GM18951 (cell line): Measurements from ENCODE around the gene CAMSAP2.
A peak's percentile ranks its signal among the peaks of the same experiment; 100 is the strongest.

Experiments used
- POLR2A ChIP-seq: IDR thresholded peaks from 4 replicates; pipeline ENCODE4 v1.6.1; 2011; ENCODE audit warnings: mild to moderate bottlenecking; ENCODE audit not compliant: insufficient read length, insufficient read depth; ENCODE audit errors: extremely low read depth
- in situ Hi-C: fragments of 300-500 bp; cut with MboI; formaldehyde crosslinking; loops from one replicate; pipeline ENCODE4 v1.12.0; 2022; ENCODE audit warnings: low sequenced_read_pairs, mixed read lengths, inconsistent platforms; ENCODE audit not compliant: unreplicated experiment

Gene CAMSAP2

GRCh38 chr1:200720199-200720598 is 18.5 kb upstream of the CAMSAP2 start:
- TF ChIP-seq POLR2A, result no peak
- in situ Hi-C loops, result no loop called here

- in situ Hi-C loops, result no loop called here
- no peak for TF ChIP-seq POLR2A
Observed at GRCh38 chr1:200724064-200724463, 14.6 kb upstream of the CAMSAP2 start.

- no peak for TF ChIP-seq POLR2A
- in situ Hi-C loops, result no loop called here
Observed at GRCh38 chr1:200727257-200727656, 11.4 kb upstream of the CAMSAP2 start.

- no peak for TF ChIP-seq POLR2A
- in situ Hi-C loops, result no loop called here
Observed at GRCh38 chr1:200729863-200730262, 8.8 kb upstream of the CAMSAP2 start.

GRCh38 chr1:200731654-200732332 is 6.9 kb upstream of the CAMSAP2 start:
- in situ Hi-C loops, result no loop called here
- TF ChIP-seq POLR2A, result no peak

- no peak for TF ChIP-seq POLR2A
- in situ Hi-C loops, result no loop called here
Observed at GRCh38 chr1:200732438-200732837, 6.3 kb upstream of the CAMSAP2 start.

GRCh38 chr1:200733907-200734306 is 4.8 kb upstream of the CAMSAP2 start:
- in situ Hi-C loops, result no loop called here
- no peak for TF ChIP-seq POLR2A

GRCh38 chr1:200737647-200738291 is 924 bp upstream of the CAMSAP2 start:
- in situ Hi-C loops, result no loop called here
- no peak for TF ChIP-seq POLR2A

- in situ Hi-C loops, result no loop called here
- TF ChIP-seq POLR2A, result peak; percentile 45
Observed at GRCh38 chr1:200738949-200739651, 407 bp downstream of the CAMSAP2 start.

- in situ Hi-C loops, result no loop called here
Observed at GRCh38 chr1:200739702-200740570, 1.2 kb downstream of the CAMSAP2 start.

GRCh38 chr1:200740571-200741208 is 2.0 kb downstream of the CAMSAP2 start:
- no peak for TF ChIP-seq POLR2A
- in situ Hi-C loops, result no loop called here

More at GRCh38 chr1:200739702-200740570, 1.2 kb downstream of the CAMSAP2 start:
- TF ChIP-seq POLR2A, result no peak

GRCh38 chr1:200741551-200742207 is 3.0 kb downstream of the CAMSAP2 start:
- TF ChIP-seq POLR2A, result no peak
- in situ Hi-C loops, result no loop called here

- TF ChIP-seq POLR2A, result no peak
Observed at GRCh38 chr1:200744143-200744542, 5.5 kb downstream of the CAMSAP2 start.

More at GRCh38 chr1:200744143-200744542, 5.5 kb downstream of the CAMSAP2 start:
- in situ Hi-C loops, result no loop called here
